ENCODE measurements around the gene ATP4A. TPM values are rescaled to one million over a fixed set of nuclear protein-coding genes. Genes with fewer than 3 reads are reported as not detected.

ATP4A gene
- total and polyA plus RNA-seq, 9 of the 15 experiments (the other 6 are each of a cell fraction or from before 2014, with no cell fraction given): 0.15 TPM; not detected in 8

GRCh38 chr19:35612559-35613321, 49.3 kb upstream of the ATP4A start, which contains the start of gene HAUS5 (continued):
- TF ChIP-seq MXD1 (CRISPR knock-in tag; IDR thresholded peaks at IDR 0.05; ENCODE audit: borderline replicate concordance, poor library complexity, severe bottlenecking) (no peak), LEF1 (IDR thresholded peaks at IDR 0.05) (no peak), ELF2 (CRISPR knock-in tag; IDR thresholded peaks at IDR 0.05) (no peak), THRB (CRISPR knock-in tag; conservative IDR thresholded peaks at IDR 0.05) (0 out of 2 replicates have a peak, but pooled peaks have one; percentile 50), ZNF324 (CRISPR knock-in tag; IDR thresholded peaks at IDR 0.05) (0 out of 2 replicates have a peak, but pooled peaks have one; percentile 18), MCM7 (IDR thresholded peaks at IDR 0.05) (no peak), RBM25 (IDR thresholded peaks at IDR 0.05; ENCODE audit: low read depth, low read length, severe bottlenecking) (no peak), TCF3 (CRISPR knock-in tag; IDR thresholded peaks at IDR 0.05) (peak; percentile 36; the same call in 1 of the 2 replicates), ZNF57 (CRISPR knock-in tag; IDR thresholded peaks at IDR 0.05) (no peak), PTRF (tag; IDR thresholded peaks at IDR 0.05) (no peak), MBD2 (IDR thresholded peaks at IDR 0.05; ENCODE audit: borderline replicate concordance, low read depth) (peak; percentile 73; the same call in 1 of the 2 replicates)
- TF ChIP-seq, protein P1, sequence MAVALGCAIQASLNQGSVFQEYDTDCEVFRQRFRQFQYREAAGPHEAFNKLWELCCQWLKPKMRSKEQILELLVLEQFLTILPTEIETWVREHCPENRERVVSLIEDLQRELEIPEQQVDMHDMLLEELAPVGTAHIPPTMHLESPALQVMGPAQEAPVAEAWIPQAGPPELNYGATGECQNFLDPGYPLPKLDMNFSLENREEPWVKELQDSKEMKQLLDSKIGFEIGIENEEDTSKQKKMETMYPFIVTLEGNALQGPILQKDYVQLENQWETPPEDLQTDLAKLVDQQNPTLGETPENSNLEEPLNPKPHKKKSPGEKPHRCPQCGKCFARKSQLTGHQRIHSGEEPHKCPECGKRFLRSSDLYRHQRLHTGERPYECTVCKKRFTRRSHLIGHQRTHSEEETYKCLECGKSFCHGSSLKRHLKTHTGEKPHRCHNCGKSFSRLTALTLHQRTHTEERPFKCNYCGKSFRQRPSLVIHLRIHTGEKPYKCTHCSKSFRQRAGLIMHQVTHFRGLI (CRISPR knock-in tag; IDR thresholded peaks at IDR 0.05): peak; percentile 82; the same call in 1 of the 2 replicates
- TF ChIP-seq, protein P2, sequence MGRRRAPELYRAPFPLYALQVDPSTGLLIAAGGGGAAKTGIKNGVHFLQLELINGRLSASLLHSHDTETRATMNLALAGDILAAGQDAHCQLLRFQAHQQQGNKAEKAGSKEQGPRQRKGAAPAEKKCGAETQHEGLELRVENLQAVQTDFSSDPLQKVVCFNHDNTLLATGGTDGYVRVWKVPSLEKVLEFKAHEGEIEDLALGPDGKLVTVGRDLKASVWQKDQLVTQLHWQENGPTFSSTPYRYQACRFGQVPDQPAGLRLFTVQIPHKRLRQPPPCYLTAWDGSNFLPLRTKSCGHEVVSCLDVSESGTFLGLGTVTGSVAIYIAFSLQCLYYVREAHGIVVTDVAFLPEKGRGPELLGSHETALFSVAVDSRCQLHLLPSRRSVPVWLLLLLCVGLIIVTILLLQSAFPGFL (CRISPR knock-in tag; IDR thresholded peaks at IDR 0.05): no peak
- TF ChIP-seq, protein P3, sequence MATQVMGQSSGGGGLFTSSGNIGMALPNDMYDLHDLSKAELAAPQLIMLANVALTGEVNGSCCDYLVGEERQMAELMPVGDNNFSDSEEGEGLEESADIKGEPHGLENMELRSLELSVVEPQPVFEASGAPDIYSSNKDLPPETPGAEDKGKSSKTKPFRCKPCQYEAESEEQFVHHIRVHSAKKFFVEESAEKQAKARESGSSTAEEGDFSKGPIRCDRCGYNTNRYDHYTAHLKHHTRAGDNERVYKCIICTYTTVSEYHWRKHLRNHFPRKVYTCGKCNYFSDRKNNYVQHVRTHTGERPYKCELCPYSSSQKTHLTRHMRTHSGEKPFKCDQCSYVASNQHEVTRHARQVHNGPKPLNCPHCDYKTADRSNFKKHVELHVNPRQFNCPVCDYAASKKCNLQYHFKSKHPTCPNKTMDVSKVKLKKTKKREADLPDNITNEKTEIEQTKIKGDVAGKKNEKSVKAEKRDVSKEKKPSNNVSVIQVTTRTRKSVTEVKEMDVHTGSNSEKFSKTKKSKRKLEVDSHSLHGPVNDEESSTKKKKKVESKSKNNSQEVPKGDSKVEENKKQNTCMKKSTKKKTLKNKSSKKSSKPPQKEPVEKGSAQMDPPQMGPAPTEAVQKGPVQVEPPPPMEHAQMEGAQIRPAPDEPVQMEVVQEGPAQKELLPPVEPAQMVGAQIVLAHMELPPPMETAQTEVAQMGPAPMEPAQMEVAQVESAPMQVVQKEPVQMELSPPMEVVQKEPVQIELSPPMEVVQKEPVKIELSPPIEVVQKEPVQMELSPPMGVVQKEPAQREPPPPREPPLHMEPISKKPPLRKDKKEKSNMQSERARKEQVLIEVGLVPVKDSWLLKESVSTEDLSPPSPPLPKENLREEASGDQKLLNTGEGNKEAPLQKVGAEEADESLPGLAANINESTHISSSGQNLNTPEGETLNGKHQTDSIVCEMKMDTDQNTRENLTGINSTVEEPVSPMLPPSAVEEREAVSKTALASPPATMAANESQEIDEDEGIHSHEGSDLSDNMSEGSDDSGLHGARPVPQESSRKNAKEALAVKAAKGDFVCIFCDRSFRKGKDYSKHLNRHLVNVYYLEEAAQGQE (IDR thresholded peaks at IDR 0.05; ENCODE audit: borderline replicate concordance): no peak
- TF ChIP-seq, protein P3 (CRISPR knock-in tag; IDR thresholded peaks at IDR 0.05; ENCODE audit: low read depth): 0 out of 2 replicates have a peak, but pooled peaks have one; percentile 51

Data from K562 (cell line).